LNCAP (cell line): ENCODE data around the gene FIZ1.

ENCODE experiments used
- CTCF ChIP-seq: fragments of 450-650 bp; IDR thresholded peaks from 2 replicates; pipeline ENCODE4 v1.5.1; 2017; ENCODE audit warnings: mild to moderate bottlenecking

Gene FIZ1

GRCh38 chr19:55578761-55579747 is 20.3 kb downstream of the FIZ1 start:
- no peak for TF ChIP-seq CTCF

DNA sequence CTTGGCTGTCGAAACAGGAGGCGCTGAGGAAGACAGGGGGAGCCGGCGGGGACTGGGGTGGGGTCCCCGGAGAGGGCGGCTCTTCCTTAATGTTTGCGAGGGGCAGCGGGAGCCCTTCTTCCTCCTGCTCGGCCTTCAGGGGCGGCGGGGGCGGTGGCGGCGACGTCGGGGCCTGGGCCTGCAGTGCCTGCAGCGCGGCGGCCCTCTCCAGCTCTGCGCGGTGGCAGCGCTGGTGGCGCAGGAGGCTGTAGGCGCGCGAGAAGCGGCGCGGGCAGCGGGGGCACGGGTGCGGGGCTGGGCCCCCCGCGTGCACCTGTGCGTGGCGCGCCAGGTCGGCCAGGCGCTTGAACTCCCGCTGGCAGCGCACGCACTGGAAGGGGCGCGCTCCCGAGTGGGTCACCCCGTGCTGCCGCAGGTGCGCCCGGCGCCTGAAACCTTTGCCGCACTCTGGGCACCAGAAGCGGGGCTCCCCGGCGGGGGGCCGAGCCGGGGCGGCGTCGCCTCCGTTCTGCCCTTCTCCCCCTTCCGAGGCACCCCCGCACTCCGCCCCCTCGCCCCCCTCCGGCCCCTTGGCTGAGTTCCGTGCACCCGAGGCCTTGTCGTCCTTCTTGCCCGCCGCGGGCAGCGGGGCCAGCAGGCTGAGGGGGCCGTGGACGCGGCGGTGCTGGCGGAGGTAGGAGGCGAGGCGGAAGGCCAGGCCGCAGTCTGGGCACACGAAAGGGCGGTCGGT is 21.1 kb downstream of the FIZ1 start:
- TF ChIP-seq CTCF, result no peak

DNA sequence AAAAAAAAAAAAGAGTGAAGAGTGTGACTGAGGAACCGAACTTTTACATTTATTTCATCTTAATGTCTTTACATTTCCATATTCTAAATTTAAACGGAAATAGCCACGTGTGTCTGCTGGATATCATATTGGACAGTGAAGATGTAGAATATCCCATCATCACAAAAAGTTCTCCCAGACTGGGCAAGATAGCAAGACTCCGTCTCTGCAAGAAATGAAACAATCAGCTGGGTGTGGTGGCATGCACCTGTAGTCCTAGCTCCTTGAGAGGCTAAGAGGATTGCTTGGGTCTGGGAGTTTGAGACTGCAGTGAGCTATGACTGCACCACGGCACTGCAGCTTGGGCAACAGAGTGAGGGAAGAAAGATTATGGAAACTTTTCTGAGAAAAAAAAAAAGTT is 22.6 kb downstream of the FIZ1 start:
- TF ChIP-seq CTCF, result no peak

DNA sequence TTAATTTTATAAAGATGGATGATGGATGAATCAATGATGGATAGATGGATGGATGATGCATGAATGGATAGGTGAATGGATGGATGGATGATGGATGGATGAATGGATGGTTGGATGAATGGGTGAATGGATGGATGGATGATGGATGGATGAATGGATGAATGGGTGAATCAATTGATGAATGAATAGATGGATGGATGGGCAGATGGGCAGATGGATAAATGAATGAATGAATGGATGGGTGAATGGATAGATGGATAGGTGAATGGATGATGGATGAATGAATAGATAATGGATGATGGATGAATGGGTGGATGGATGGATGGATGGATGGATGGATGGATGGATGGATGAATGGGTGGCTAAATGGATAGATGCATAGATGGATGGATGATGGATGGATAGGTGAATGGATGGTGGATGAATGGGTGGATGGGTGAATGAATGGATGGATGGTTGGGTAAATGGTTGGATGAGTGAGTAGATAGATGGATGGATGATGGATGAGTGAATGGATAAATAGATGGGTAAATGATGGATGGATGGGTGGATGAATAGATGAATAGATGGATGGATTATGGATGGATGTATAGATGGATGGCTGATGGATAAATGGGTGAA is 31.5 kb downstream of the FIZ1 start:
- no peak for TF ChIP-seq CTCF

GRCh38 chr19:55566823-55567222 is 32.5 kb downstream of the FIZ1 start:
- TF ChIP-seq CTCF, result no peak

- no peak for TF ChIP-seq CTCF
Observed at GRCh38 chr19:55563261-55563690, 36.0 kb downstream of the FIZ1 start.

DNA sequence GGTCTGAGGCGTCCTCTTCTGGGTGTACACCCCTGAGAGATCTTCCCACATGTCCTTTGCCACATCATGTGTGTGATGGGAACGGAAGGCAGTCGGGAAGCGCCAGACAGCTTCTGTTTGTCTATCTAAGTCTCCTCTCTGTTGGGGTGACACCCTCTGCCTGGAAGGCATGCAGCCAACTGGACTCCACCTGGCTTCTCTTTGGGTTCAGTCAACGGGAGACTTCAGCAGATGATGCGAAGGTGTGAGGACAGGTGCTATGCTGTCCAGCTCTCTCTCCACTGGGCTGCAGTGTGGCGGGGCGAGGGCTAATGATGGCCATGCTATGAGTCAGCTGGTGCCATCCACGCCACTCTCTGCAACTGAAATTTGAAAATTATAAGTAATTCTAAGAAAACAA is 39.6 kb downstream of the FIZ1 start:
- TF ChIP-seq CTCF, result no peak
